Activated naive CD4-positive, alpha-beta T cell treated with anti-CD3 and anti-CD28 coated beads, Interleukin-2, amount 10 ng/mL, durations not matched to agents 5 hours and 36 hours (primary cell): Measurements from ENCODE around the gene NPIPB9. TPM values are rescaled to one million over a fixed set of nuclear protein-coding genes. Genes with fewer than 3 reads are reported as not detected.

ENCODE experiments used
- microRNA-seq: library from miRNA; unstranded; fragments of <30 nt; microRNA quantifications from one replicate; pipeline ENCODE4 v1.2.0, GENCODE V29; 2022; ENCODE audit warnings: borderline microRNAs expressed, borderline replicate concordance
- total RNA-seq, 2 experiments: library from RNA; stranded (reverse); gene quantifications; one replicate each; pipeline ENCODE4 v1.2.3, GENCODE V29; 2021

NPIPB9 gene
- total RNA-seq = 1 to 10 TPM; 1.2 to 1.3 TPM

GRCh38 chr16:28751487-28751886 is at the start of gene NPIPB9:
TSS of gene NPIPB9 (plus strand) at chr16:28751787.

GRCh38 chr16:28711220-28712083 is 40.1 kb upstream of the NPIPB9 start, which contains the start of gene EIF3C:
TSS of gene EIF3C (plus strand) at chr16:28711464. CDS start at chr16:28711687, 223 bp downstream.

Small RNA genes within 50 kb of the gene (microRNA-seq; reads per million reads assigned to microRNA genes)
- gene MIR6862-2 = not detected

Other genes with a start within 250 kb of the NPIPB9 start
- not detected for gene IL27, start 245.0 kb upstream of the NPIPB9 start, total RNA-seq
- not detected for gene NUPR1, start 212.8 kb upstream of the NPIPB9 start, total RNA-seq
- 10 to 100 TPM; 39.0 to 42.7 TPM for gene SGF29, start 197.9 kb upstream of the NPIPB9 start, total RNA-seq
- under 1 TPM; 0.36 to 0.38 TPM for gene SULT1A2, start 154.7 kb upstream of the NPIPB9 start, total RNA-seq
- gene SULT1A1, start 141.7 kb upstream of the NPIPB9 start, total RNA-seq = 10 to 100 TPM; 13.2 to 14.7 TPM
- not detected for gene NPIPB8, start 113.7 kb upstream of the NPIPB9 start, total RNA-seq
- 100 to 1,000 TPM; 514 to 536 TPM for gene EIF3C, start 40.3 kb upstream of the NPIPB9 start, total RNA-seq
- gene ATXN2L, start 71.2 kb downstream of the NPIPB9 start, total RNA-seq = 100 to 1,000 TPM; 240 to 248 TPM
- gene TUFM, start 94.6 kb downstream of the NPIPB9 start, total RNA-seq = 100 to 1,000 TPM; 106 to 111 TPM
- gene SH2B1, start 112.1 kb downstream of the NPIPB9 start, total RNA-seq = 10 to 100 TPM; 57.7 to 57.9 TPM
- gene ATP2A1, start 126.7 kb downstream of the NPIPB9 start, total RNA-seq = 1 to 10 TPM in 1 of 2 experiments, under 1 TPM in 1; 0.79 to 1.2 TPM
- gene RABEP2, start 173.5 kb downstream of the NPIPB9 start, total RNA-seq = 10 to 100 TPM; 20.8 to 22.5 TPM
- under 1 TPM; 0.13 to 0.70 TPM for gene CD19, start 180.2 kb downstream of the NPIPB9 start, total RNA-seq
- 10 to 100 TPM; 96.2 to 97.9 TPM for gene NFATC2IP, start 199.2 kb downstream of the NPIPB9 start, total RNA-seq
- gene SPNS1, start 223.0 kb downstream of the NPIPB9 start, total RNA-seq = 10 to 100 TPM; 24.5 to 25.4 TPM
- gene LAT, start 233.3 kb downstream of the NPIPB9 start, total RNA-seq = 100 to 1,000 TPM; 333 to 352 TPM